ENCODE measurements around the gene STAC2.

STAC2 gene

GRCh38 chr17:39227364-39227919 is 1.7 kb upstream of the STAC2 start:
- in situ Hi-C loops (cut with HindIII; ENCODE audit: low pct_unique_long_range_greater_than_20kb, low sequenced_read_pairs) = no loop called here
- no peak for DNase-seq (ENCODE audit: low read depth in 1 of 2, low spot score in 1 of 2)

GRCh38 chr17:39225959-39226683 is 376 bp upstream of the STAC2 start:
- in situ Hi-C loops (cut with HindIII; ENCODE audit: low pct_unique_long_range_greater_than_20kb, low sequenced_read_pairs) = no loop called here
- no peak for DNase-seq (ENCODE audit: low read depth in 1 of 2, low spot score in 1 of 2)

More at GRCh38 chr17:39227364-39227919, 1.7 kb upstream of the STAC2 start:
- no peak for TF ChIP-seq JUND (IDR thresholded peaks at IDR 0.05; ENCODE audit: low read depth)

GRCh38 chr17:39224778-39225307 is 902 bp downstream of the STAC2 start:
- in situ Hi-C loops (cut with HindIII; ENCODE audit: low pct_unique_long_range_greater_than_20kb, low sequenced_read_pairs) = no loop called here
- DNase-seq (ENCODE audit: low read depth in 1 of 2, low spot score in 1 of 2) = no peak
- TF ChIP-seq JUND (IDR thresholded peaks at IDR 0.05; ENCODE audit: low read depth) = no peak

More at GRCh38 chr17:39225959-39226683, 376 bp upstream of the STAC2 start:
- no peak for TF ChIP-seq JUND (IDR thresholded peaks at IDR 0.05; ENCODE audit: low read depth)

GRCh38 chr17:39223907-39224777 is 1.6 kb downstream of the STAC2 start:
- DNase-seq (ENCODE audit: low read depth in 1 of 2, low spot score in 1 of 2) = no peak

GRCh38 chr17:39222866-39223834 is 2.6 kb downstream of the STAC2 start:
- no peak for DNase-seq (ENCODE audit: low read depth in 1 of 2, low spot score in 1 of 2)
- TF ChIP-seq JUND (IDR thresholded peaks at IDR 0.05; ENCODE audit: low read depth) = no peak
- in situ Hi-C loops (cut with HindIII; ENCODE audit: low pct_unique_long_range_greater_than_20kb, low sequenced_read_pairs) = no loop called here

More at GRCh38 chr17:39223907-39224777, 1.6 kb downstream of the STAC2 start:
- in situ Hi-C loops (cut with HindIII; ENCODE audit: low pct_unique_long_range_greater_than_20kb, low sequenced_read_pairs) = no loop called here
- TF ChIP-seq JUND (IDR thresholded peaks at IDR 0.05; ENCODE audit: low read depth) = no peak

GRCh38 chr17:39222151-39222550 is 3.6 kb downstream of the STAC2 start:
- in situ Hi-C loops (cut with HindIII; ENCODE audit: low pct_unique_long_range_greater_than_20kb, low sequenced_read_pairs) = no loop called here

GRCh38 chr17:39221572-39221971 is 4.2 kb downstream of the STAC2 start:
- no peak for DNase-seq (ENCODE audit: low read depth in 1 of 2, low spot score in 1 of 2)
- in situ Hi-C loops (cut with HindIII; ENCODE audit: low pct_unique_long_range_greater_than_20kb, low sequenced_read_pairs) = no loop called here
- TF ChIP-seq JUND (IDR thresholded peaks at IDR 0.05; ENCODE audit: low read depth) = no peak

More at GRCh38 chr17:39222151-39222550, 3.6 kb downstream of the STAC2 start:
- no peak for DNase-seq (ENCODE audit: low read depth in 1 of 2, low spot score in 1 of 2)
- no peak for TF ChIP-seq JUND (IDR thresholded peaks at IDR 0.05; ENCODE audit: low read depth)

- in situ Hi-C loops (cut with HindIII; ENCODE audit: low pct_unique_long_range_greater_than_20kb, low sequenced_read_pairs) = no loop called here
- TF ChIP-seq JUND (IDR thresholded peaks at IDR 0.05; ENCODE audit: low read depth) = no peak
- DNase-seq (ENCODE audit: low read depth in 1 of 2, low spot score in 1 of 2) = no peak
Measured at GRCh38 chr17:39219647-39220154, 6.0 kb downstream of the STAC2 start.

- in situ Hi-C loops (cut with HindIII; ENCODE audit: low pct_unique_long_range_greater_than_20kb, low sequenced_read_pairs) = no loop called here
- DNase-seq (ENCODE audit: low read depth in 1 of 2, low spot score in 1 of 2) = no peak
- no peak for TF ChIP-seq JUND (IDR thresholded peaks at IDR 0.05; ENCODE audit: low read depth)
Measured at GRCh38 chr17:39218906-39219305, 6.8 kb downstream of the STAC2 start.

GRCh38 chr17:39217734-39218369 is 7.9 kb downstream of the STAC2 start:
- DNase-seq (ENCODE audit: low read depth in 1 of 2, low spot score in 1 of 2) = no peak
- in situ Hi-C loops (cut with HindIII; ENCODE audit: low pct_unique_long_range_greater_than_20kb, low sequenced_read_pairs) = no loop called here
- no peak for TF ChIP-seq JUND (IDR thresholded peaks at IDR 0.05; ENCODE audit: low read depth)

GRCh38 chr17:39213852-39214251 is 11.9 kb downstream of the STAC2 start:
- TF ChIP-seq JUND (IDR thresholded peaks at IDR 0.05; ENCODE audit: low read depth) = no peak
- no peak for DNase-seq (ENCODE audit: low read depth in 1 of 2, low spot score in 1 of 2)
- in situ Hi-C loops (cut with HindIII; ENCODE audit: low pct_unique_long_range_greater_than_20kb, low sequenced_read_pairs) = no loop called here

Data from T47D (cell line).